Measurements from ENCODE around the gene EHBP1L1. TPM values are rescaled to one million over a fixed set of nuclear protein-coding genes. Genes with fewer than 3 reads are reported as not detected.
A peak's percentile ranks its signal among the peaks of the same experiment; 100 is the strongest.

The EHBP1L1 gene
- total and polyA plus RNA-seq, 4 donors, result 49.8 to 154 (median 91.8) TPM

GRCh38 chr11:65610404-65610803 is 34.6 kb downstream of the EHBP1L1 start:
- H3K4me1 ChIP-seq (ENCODE audit: control insufficient read depth in 5 of 5, insufficient read depth in 5 of 5, low read length in 5 of 5), result peaks cover 3 to 45% (median 7%) of the 10 kb centered on the region in 5 donors
- no peak overlapping the region for H3K9ac ChIP-seq (ENCODE audit: insufficient read depth in 1 of 2, low read length in 2 of 2)
- peak overlapping the region; percentile 61 to 94 for H3K27ac ChIP-seq (ENCODE audit: low read depth in 1 of 2, low read length in 1 of 2)
- 44 to 45% methylated on average over 6 of the region's 6 CpGs for WGBS, 2 donors
- no peak for ATAC-seq (ENCODE audit: insufficient read depth, low FRiP score)
- no peak overlapping the region for H3K4me3 ChIP-seq
- H3K27me3 ChIP-seq (ENCODE audit: control insufficient read depth in 3 of 3, insufficient read depth in 3 of 3, low read length in 2 of 3), result no peaks in the 10 kb centered on the region
- no peak for TF ChIP-seq CTCF (IDR thresholded peaks at IDR 0.05; ENCODE audit: control extremely low read depth, extremely low read depth)
- H3K36me3 ChIP-seq (ENCODE audit: control insufficient read depth in 4 of 4, insufficient read depth in 4 of 4, low read length in 4 of 4), result peaks cover 0 to 45% (median 14%) of the 10 kb centered on the region in 4 donors
- H3K9me3 ChIP-seq (ENCODE audit: control insufficient read depth in 4 of 4, insufficient read depth in 3 of 4, low read length in 3 of 4), result no peaks in the 10 kb centered on the region
- no peak for DNase-seq

DNA sequence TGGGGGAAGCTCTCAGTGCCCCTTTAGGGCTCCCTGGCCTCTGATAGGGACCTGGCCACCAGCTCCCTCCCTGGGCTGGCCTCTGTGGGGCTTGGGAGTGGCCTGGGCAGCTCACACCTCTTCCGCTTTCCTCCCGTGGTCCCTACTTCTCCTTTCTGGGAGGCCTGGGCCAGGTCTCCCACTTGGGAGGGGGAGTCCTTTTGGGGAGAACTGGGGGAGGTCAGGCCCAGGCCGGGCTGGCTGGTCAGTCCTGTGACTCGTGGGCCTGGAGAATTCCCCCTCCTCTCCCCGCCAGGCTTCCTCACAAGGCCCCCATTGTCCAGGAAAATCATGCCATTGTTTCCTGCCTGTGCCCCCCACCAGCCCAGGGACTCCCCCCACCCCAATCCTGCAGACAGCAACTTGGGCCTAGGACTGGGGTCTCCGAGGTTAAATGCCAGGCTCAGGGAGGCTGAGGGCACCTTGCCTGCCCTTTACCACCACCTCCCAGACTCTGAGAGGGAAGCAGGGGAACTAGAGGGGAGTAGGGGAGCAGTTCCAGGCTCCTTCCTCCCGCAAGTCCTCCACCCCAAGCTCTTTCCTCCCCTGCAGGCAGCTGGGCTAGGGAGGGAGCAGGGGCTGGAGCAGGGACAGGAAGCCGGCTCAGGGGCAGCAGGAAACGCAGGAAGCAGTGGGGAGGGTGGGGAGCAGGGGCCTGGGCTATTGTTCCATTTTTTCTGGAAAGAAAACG is 35.3 kb downstream of the EHBP1L1 start:
- H3K9me3 ChIP-seq (ENCODE audit: control insufficient read depth in 4 of 4, insufficient read depth in 3 of 4, low read length in 3 of 4), result no peaks in the 10 kb centered on the region
- peaks cover 3 to 45% (median 7%) of the 10 kb centered on the region in 5 donors for H3K4me1 ChIP-seq (ENCODE audit: control insufficient read depth in 5 of 5, insufficient read depth in 5 of 5, low read length in 5 of 5)
- ATAC-seq (ENCODE audit: insufficient read depth, low FRiP score) (no peak), DNase-seq (peak in 2 of 3 donors; percentile 25 to 56)
- peak overlapping the region; percentile 94 to 97 for H3K27ac ChIP-seq (ENCODE audit: low read depth in 1 of 2, low read length in 1 of 2)
- 14 to 35% methylated on average over 10 of the region's 10 CpGs for WGBS, 2 donors
- no peak overlapping the region for H3K9ac ChIP-seq (ENCODE audit: insufficient read depth in 1 of 2, low read length in 2 of 2)
- H3K4me3 ChIP-seq, result peak overlapping the region; percentile 4
- H3K27me3 ChIP-seq (ENCODE audit: control insufficient read depth in 3 of 3, insufficient read depth in 3 of 3, low read length in 2 of 3), result no peaks in the 10 kb centered on the region
- H3K36me3 ChIP-seq (ENCODE audit: control insufficient read depth in 4 of 4, insufficient read depth in 4 of 4, low read length in 4 of 4), result peaks cover 0 to 39% (median 9%) of the 10 kb centered on the region in 4 donors
- no peak for TF ChIP-seq CTCF (IDR thresholded peaks at IDR 0.05; ENCODE audit: control extremely low read depth, extremely low read depth)

DNA sequence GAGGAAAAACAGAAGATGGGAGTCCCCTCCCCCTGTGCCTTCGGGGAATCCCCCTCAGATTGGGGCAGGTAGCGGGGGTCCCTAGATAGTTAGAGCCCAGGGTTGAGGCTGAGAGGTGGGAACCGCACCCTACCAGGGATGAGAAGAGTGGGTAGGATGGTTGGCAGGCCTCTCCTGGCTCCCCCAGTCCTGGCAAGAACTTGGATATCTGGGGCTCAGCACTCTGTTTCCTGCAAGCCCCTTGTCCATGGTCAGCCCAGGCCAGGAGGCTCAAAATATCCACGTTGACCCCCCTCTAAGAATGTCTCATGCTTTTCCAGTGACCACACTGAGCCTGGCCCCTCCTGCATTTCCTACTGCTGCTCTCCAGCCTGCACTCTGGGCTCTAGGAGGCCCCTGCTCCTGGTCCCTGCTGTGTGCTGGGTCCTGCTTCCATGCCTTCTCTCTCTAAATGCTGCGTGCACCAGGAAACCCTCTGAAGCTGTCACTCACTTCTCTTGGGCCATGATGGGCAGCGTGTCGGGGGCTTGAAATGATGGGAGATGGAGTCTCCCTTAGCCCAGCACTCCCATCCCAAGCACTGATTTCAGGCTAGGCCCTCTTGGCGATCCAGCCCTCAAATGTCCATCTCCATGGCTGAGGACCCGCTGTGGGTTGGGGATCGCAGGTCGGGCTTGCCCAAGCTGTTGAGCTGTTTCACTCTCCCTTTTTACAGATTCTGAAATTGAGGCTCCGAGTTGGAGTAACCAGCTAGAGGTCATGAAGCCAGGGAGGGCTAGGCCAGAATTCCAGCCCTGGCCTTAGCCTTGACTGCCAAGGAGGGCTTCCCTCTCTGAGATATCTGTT is 36.1 kb downstream of the EHBP1L1 start:
- Histone ChIP-seq H3K27me3 (ENCODE audit: control insufficient read depth in 3 of 3, insufficient read depth in 3 of 3, low read length in 2 of 3) (no peaks in the 10 kb centered on the region), H3K36me3 (ENCODE audit: control insufficient read depth in 4 of 4, insufficient read depth in 4 of 4, low read length in 4 of 4) (peaks cover 0 to 38% (median 8%) of the 10 kb centered on the region in 4 donors), H3K4me1 (ENCODE audit: control insufficient read depth in 5 of 5, insufficient read depth in 5 of 5, low read length in 5 of 5) (peaks cover 4 to 50% (median 10%) of the 10 kb centered on the region in 5 donors), H3K9me3 (ENCODE audit: control insufficient read depth in 4 of 4, insufficient read depth in 3 of 4, low read length in 3 of 4) (no peaks in the 10 kb centered on the region), H3K4me3 (peak overlapping the region; percentile 7), H3K9ac (ENCODE audit: insufficient read depth in 1 of 2, low read length in 2 of 2) (no peak overlapping the region), H3K27ac (ENCODE audit: low read depth in 1 of 2, low read length in 1 of 2) (peak overlapping the region; percentile 94 to 97)
- no peak for TF ChIP-seq CTCF (IDR thresholded peaks at IDR 0.05; ENCODE audit: control extremely low read depth, extremely low read depth)
- DNase-seq, result peak in 1 of 3 donors; percentile 23
- WGBS, 2 donors, result 41 to 54% methylated on average over 12 of the region's 12 CpGs
- ATAC-seq (ENCODE audit: insufficient read depth, low FRiP score), result no peak
